BJ (cell line): ENCODE data around the gene TMEM217. TPM values are rescaled to one million over a fixed set of nuclear protein-coding genes. Genes with fewer than 3 reads are reported as not detected.
"Not testable (repeated sequence)": the region's sequence is repeated elsewhere in the genome, so short reads cannot be mapped to it uniquely, and the experiment has no call there.

Experiments
- CTCF ChIA-PET: fragments of 350-600 bp; formaldehyde crosslinking; extraction: SDS; loops from one replicate; lab custom pipeline; 2021; ENCODE audit warnings: antibody characterized with exemption, inconsistent platforms; lab: Yijun Ruan, JAX
- POLR2A ChIA-PET: fragments of 300-600 bp; sonication (Branson Sonifier 250); formaldehyde crosslinking; extraction: SDS; loops from one replicate; lab custom pipeline; 2021; ENCODE audit warnings: antibody characterized with exemption; lab: Charles Lee
- DNase-seq: peaks from one replicate; pipeline ENCODE4 v3.0.0-alpha.2; 2011; ENCODE audit warnings: low read depth
- H3K27me3 ChIP-seq: 2 replicates; pipeline ENCODE4 v1.6.0; 2011; ENCODE audit warnings: low read length; ENCODE audit not compliant: control insufficient read depth, insufficient read depth
- H3K36me3 ChIP-seq: 2 replicates; pipeline ENCODE4 v1.5.1; 2011; ENCODE audit warnings: low read length; ENCODE audit not compliant: control insufficient read depth, insufficient read depth
- H3K4me3 ChIP-seq: 2 replicates; pipeline ENCODE4 v1.5.1; 2011; ENCODE audit warnings: low read depth, mild to moderate bottlenecking, control low read depth, low read length
- CTCF ChIP-seq: IDR thresholded peaks from 2 replicates; pipeline ENCODE4 v1.5.1; 2011; ENCODE audit warnings: low read depth, mild to moderate bottlenecking, control low read depth, inconsistent platforms, low read length, moderate library complexity; ENCODE audit not compliant: insufficient read depth
- polyA plus RNA-seq: library from polyadenylated mRNA; depleted of rRNA; stranded (reverse); fragments of >200 nt; gene quantifications from 2 replicates; pipeline ENCODE4 v1.2.3, GENCODE V29; 2011

Gene TMEM217
- polyA plus RNA-seq, 1 experiment, result 2.3 TPM

GRCh38 chr6:37303891-37304503, 46.1 kb upstream of the TMEM217 start:
- H3K36me3 ChIP-seq, result 0 out of 2 replicates have a peak, but pooled peaks cover 3% of the 10 kb centered on the region
- TF ChIP-seq CTCF, result peak; percentile 76
- H3K27me3 ChIP-seq, result no peaks in the 10 kb centered on the region
- CTCF ChIA-PET, result interaction anchor here (0.9 to 2.9 kb wide), 10 partner anchors 9 to 388 kb away, joined by 3 to 18 read pairs (median 4); no protein-coding TSS in a partner anchor
- POLR2A ChIA-PET, result no interaction called here
- DNase-seq, result no peak
- H3K4me3 ChIP-seq, result no peak overlapping the region

- ChIA-PET CTCF (interaction anchor here (0.9 to 2.9 kb wide), 12 partner anchors 8 to 389 kb away, joined by 3 to 18 read pairs (median 4); no protein-coding TSS in a partner anchor), POLR2A (no interaction called here)
- H3K4me3 ChIP-seq, result no peak overlapping the region
- H3K27me3 ChIP-seq, result no peaks in the 10 kb centered on the region
- H3K36me3 ChIP-seq, result 0 out of 2 replicates have a peak, but pooled peaks cover 3% of the 10 kb centered on the region
- no peak for DNase-seq
- TF ChIP-seq CTCF, result no peak
These were observed 45.2 kb upstream of the TMEM217 start for GRCh38 chr6:37303091-37303660.

GRCh38 chr6:37302086-37302686, 44.2 kb upstream of the TMEM217 start:
- no peak for DNase-seq
- ChIA-PET POLR2A (no interaction called here), CTCF (interaction anchor here (1.2 to 2.9 kb wide), 7 partner anchors 9 to 389 kb away, joined by 3 to 18 read pairs (median 5); no protein-coding TSS in a partner anchor)
- no peak overlapping the region for H3K4me3 ChIP-seq
- 0 out of 2 replicates have a peak, but pooled peaks cover 3% of the 10 kb centered on the region for H3K36me3 ChIP-seq
- TF ChIP-seq CTCF, result no peak
- no peaks in the 10 kb centered on the region for H3K27me3 ChIP-seq

- Histone ChIP-seq H3K4me3 (no peak overlapping the region), H3K27me3 (no peaks in the 10 kb centered on the region), H3K36me3 (no peaks in the 10 kb centered on the region)
- ChIA-PET POLR2A (no interaction called here), CTCF (interaction anchor here (0.6 to 1.2 kb wide), 5 partner anchors 15 to 1945 kb away, joined by 3 to 7 read pairs (median 3); no protein-coding TSS in a partner anchor)
- no peak for DNase-seq
- no peak for TF ChIP-seq CTCF
These were observed 42.0 kb upstream of the TMEM217 start for GRCh38 chr6:37299990-37300389.

- ChIA-PET CTCF (interaction anchor here (0.6 to 1.2 kb wide), 2 partner anchors 16 to 89 kb away, joined by 3 to 4 read pairs; no protein-coding TSS in a partner anchor), POLR2A (no interaction called here)
- DNase-seq, result no peak
- Histone ChIP-seq H3K36me3 (no peaks in the 10 kb centered on the region), H3K4me3 (no peak overlapping the region), H3K27me3 (no peaks in the 10 kb centered on the region)
- TF ChIP-seq CTCF, result no peak
These were observed 41.0 kb upstream of the TMEM217 start for GRCh38 chr6:37298958-37299357.

GRCh38 chr6:37297637-37298036, 39.7 kb upstream of the TMEM217 start:
- H3K36me3 ChIP-seq, H3K4me3 ChIP-seq, DNase-seq, H3K27me3 ChIP-seq, POLR2A ChIA-PET, CTCF ChIA-PET: not testable (repeated sequence)
